HEK293 (cell line): ENCODE data around the gene CEBPG.
A peak's percentile ranks its signal among the peaks of the same experiment; 100 is the strongest.

Source experiments
- ELK4 ChIP-seq: IDR thresholded peaks from 2 replicates; pipeline ENCODE4 v1.6.1; 2011; ENCODE audit warnings: mild to moderate bottlenecking, low read depth, low read length, borderline replicate concordance
- IKZF3 ChIP-seq: fragments of 450-650 bp; IDR thresholded peaks from 2 replicates; pipeline ENCODE4 v1.5.0; 2018; ENCODE audit warnings: missing biosample characterization, mild to moderate bottlenecking, missing genetic modification characterization, moderate library complexity
- KLF7 ChIP-seq: fragments of 450-650 bp; formaldehyde crosslinking; IDR thresholded peaks from 2 replicates; pipeline ENCODE4 v1.5.1; 2016; ENCODE audit warnings: missing biosample characterization, missing genetic modification characterization, borderline replicate concordance
- PRDM2 ChIP-seq: fragments of 450-650 bp; formaldehyde crosslinking; IDR thresholded peaks from 2 replicates; pipeline ENCODE4 v1.5.1; 2016; ENCODE audit warnings: missing biosample characterization, missing genetic modification characterization, borderline replicate concordance
- SETDB1 ChIP-seq: IDR thresholded peaks from one replicate; pipeline ENCODE4 v1.6.1; 2017; ENCODE audit warnings: mild to moderate bottlenecking, low read length, moderate library complexity, mixed read lengths; ENCODE audit not compliant: insufficient read length
- SP3 ChIP-seq: fragments of 450-650 bp; formaldehyde crosslinking; IDR thresholded peaks from 2 replicates; pipeline ENCODE4 v1.5.1; 2016; ENCODE audit warnings: missing biosample characterization, missing genetic modification characterization
- ZNF112 ChIP-seq: fragments of 450-650 bp; formaldehyde crosslinking; IDR thresholded peaks from 2 replicates; pipeline ENCODE4 v1.5.0; 2017; ENCODE audit warnings: missing biosample characterization, missing genetic modification characterization
- ZNF155 ChIP-seq: fragments of 450-650 bp; formaldehyde crosslinking; IDR thresholded peaks from 2 replicates; pipeline ENCODE4 v1.5.1; 2016; ENCODE audit warnings: missing biosample characterization, missing genetic modification characterization
- ZNF174 ChIP-seq: fragments of 450-650 bp; formaldehyde crosslinking; IDR thresholded peaks from 2 replicates; pipeline ENCODE4 v1.5.0; 2017; ENCODE audit warnings: missing biosample characterization, mild to moderate bottlenecking, missing genetic modification characterization
- ZNF19 ChIP-seq: fragments of 450-650 bp; formaldehyde crosslinking; IDR thresholded peaks from 2 replicates; pipeline ENCODE4; 2016; ENCODE audit warnings: missing biosample characterization, missing genetic modification characterization, low read depth
- ZNF248 ChIP-seq: fragments of 450-650 bp; formaldehyde crosslinking; IDR thresholded peaks from 2 replicates; pipeline ENCODE4 v1.5.1; 2017; ENCODE audit warnings: missing biosample characterization, missing genetic modification characterization
- ZNF274 ChIP-seq, 2 experiments: fragments of 200-500 bp in 1 of 2; fragments of 450-650 bp in 1 of 2; sonication (Bioruptor generic) in 1 of 2; formaldehyde crosslinking in 1 of 2; IDR thresholded peaks; 2 replicates each; pipeline versions ENCODE4 v1.5.1 to v1.6.1; 2014 to 2016; ENCODE audit warnings: borderline replicate concordance in 1 of 2, inconsistent platforms in 1 of 2, low read length in 1 of 2, missing biosample characterization in 1 of 2, missing genetic modification characterization in 1 of 2
- ZNF302 ChIP-seq: fragments of 450-650 bp; formaldehyde crosslinking; IDR thresholded peaks from 2 replicates; pipeline ENCODE4 v1.5.1; 2016; ENCODE audit warnings: missing biosample characterization, missing genetic modification characterization, low read depth
- ZNF473 ChIP-seq: fragments of 450-650 bp; formaldehyde crosslinking; IDR thresholded peaks from 2 replicates; pipeline ENCODE4 v1.5.1; 2017; ENCODE audit warnings: missing biosample characterization, missing genetic modification characterization
- ZNF501 ChIP-seq: fragments of 450-650 bp; formaldehyde crosslinking; IDR thresholded peaks from 2 replicates; pipeline ENCODE4 v1.5.1; 2016; ENCODE audit warnings: missing biosample characterization, missing genetic modification characterization
- ZNF521 ChIP-seq: fragments of 450-650 bp; formaldehyde crosslinking; IDR thresholded peaks from 2 replicates; pipeline ENCODE4 v1.5.1; 2017; ENCODE audit warnings: missing biosample characterization, mild to moderate bottlenecking, missing genetic modification characterization
- ZNF529 ChIP-seq: fragments of 450-650 bp; formaldehyde crosslinking; IDR thresholded peaks from 2 replicates; pipeline ENCODE4 v1.5.1; 2017; ENCODE audit warnings: missing genetic modification characterization, missing biosample characterization; ENCODE audit not compliant: insufficient replicate concordance
- ZNF544 ChIP-seq: fragments of 450-650 bp; formaldehyde crosslinking; IDR thresholded peaks from 2 replicates; pipeline ENCODE4 v1.5.0; 2017; ENCODE audit warnings: missing biosample characterization, missing genetic modification characterization
- ZNF560 ChIP-seq: fragments of 450-650 bp; formaldehyde crosslinking; IDR thresholded peaks from 2 replicates; pipeline ENCODE4 v1.5.1; 2017; ENCODE audit warnings: missing biosample characterization, missing genetic modification characterization, borderline replicate concordance
- ZNF624 ChIP-seq: fragments of 450-650 bp; formaldehyde crosslinking; IDR thresholded peaks from 2 replicates; pipeline ENCODE4 v1.5.1; 2017; ENCODE audit warnings: missing biosample characterization, missing genetic modification characterization
- ZNF664 ChIP-seq: fragments of 450-650 bp; formaldehyde crosslinking; IDR thresholded peaks from 2 replicates; pipeline ENCODE4 v1.5.1; 2016; ENCODE audit warnings: missing biosample characterization, missing genetic modification characterization
- ZNF785 ChIP-seq: fragments of 450-650 bp; formaldehyde crosslinking; IDR thresholded peaks from 2 replicates; pipeline ENCODE4 v1.5.1; 2016; ENCODE audit warnings: missing biosample characterization, missing genetic modification characterization
- ZSCAN30 ChIP-seq: fragments of 450-650 bp; IDR thresholded peaks from 2 replicates; pipeline ENCODE4 v1.5.1; 2018; ENCODE audit warnings: missing biosample characterization, mild to moderate bottlenecking, missing genetic modification characterization, moderate library complexity
- ZSCAN5A ChIP-seq: fragments of 450-650 bp; formaldehyde crosslinking; IDR thresholded peaks from 2 replicates; pipeline ENCODE4 v1.5.1; 2016; ENCODE audit warnings: missing biosample characterization, missing genetic modification characterization
- TF ChIP-seq, protein P1 (sequence below): fragments of 450-650 bp; formaldehyde crosslinking; IDR thresholded peaks from 2 replicates; pipeline ENCODE4 v1.5.1; 2016; ENCODE audit warnings: missing biosample characterization, missing genetic modification characterization
- TF ChIP-seq, protein P2 (sequence below): fragments of 450-650 bp; formaldehyde crosslinking; IDR thresholded peaks from 2 replicates; pipeline ENCODE4 v1.5.1; 2016; ENCODE audit warnings: missing biosample characterization, missing genetic modification characterization, borderline replicate concordance
- TF ChIP-seq, protein P3 (sequence below): fragments of 450-650 bp; formaldehyde crosslinking; IDR thresholded peaks from 2 replicates; pipeline ENCODE4 v1.5.1; 2017; ENCODE audit warnings: missing biosample characterization, missing genetic modification characterization

The CEBPG gene

DNA sequence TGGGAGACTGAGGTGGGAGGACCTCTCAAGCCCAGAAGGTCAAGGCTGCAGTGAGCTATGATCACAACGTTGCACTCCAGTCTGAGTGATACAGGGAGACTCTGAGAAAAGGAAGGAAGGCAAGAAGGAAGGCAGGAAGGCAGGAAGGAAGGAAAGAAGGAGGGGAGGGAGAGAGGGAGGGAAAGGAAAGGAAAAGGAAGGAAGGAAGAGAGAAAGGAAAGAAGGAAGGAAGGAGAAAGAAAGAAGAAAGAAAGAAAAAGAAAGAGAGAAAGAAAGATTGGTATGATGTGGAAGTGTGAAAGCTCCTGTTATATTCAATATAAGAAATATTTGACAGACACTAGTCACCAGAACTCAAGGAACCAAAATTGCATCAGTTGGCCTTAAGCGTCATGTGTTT lies 32.5 kb upstream of the CEBPG start (continued):
- no peak for TF ChIP-seq PRDM2 (tag by site-specific recombination)
- no peak for TF ChIP-seq ZNF624 (tag by site-specific recombination)
- no peak for TF ChIP-seq ZNF501
- TF ChIP-seq ZNF174 (tag by site-specific recombination) = no peak
- TF ChIP-seq, protein P1, sequence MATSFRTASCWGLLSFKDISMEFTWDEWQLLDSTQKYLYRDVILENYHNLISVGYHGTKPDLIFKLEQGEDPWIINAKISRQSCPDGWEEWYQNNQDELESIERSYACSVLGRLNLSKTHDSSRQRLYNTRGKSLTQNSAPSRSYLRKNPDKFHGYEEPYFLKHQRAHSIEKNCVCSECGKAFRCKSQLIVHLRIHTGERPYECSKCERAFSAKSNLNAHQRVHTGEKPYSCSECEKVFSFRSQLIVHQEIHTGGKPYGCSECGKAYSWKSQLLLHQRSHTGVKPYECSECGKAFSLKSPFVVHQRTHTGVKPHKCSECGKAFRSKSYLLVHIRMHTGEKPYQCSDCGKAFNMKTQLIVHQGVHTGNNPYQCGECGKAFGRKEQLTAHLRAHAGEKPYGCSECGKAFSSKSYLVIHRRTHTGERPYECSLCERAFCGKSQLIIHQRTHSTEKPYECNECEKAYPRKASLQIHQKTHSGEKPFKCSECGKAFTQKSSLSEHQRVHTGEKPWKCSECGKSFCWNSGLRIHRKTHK (tag by site-specific recombination) = no peak
- TF ChIP-seq ZSCAN30 (tag by site-specific recombination) = no peak
- TF ChIP-seq ZNF473 (tag by site-specific recombination) = 0 out of 2 replicates have a peak, but pooled peaks have one; percentile 29
- no peak for TF ChIP-seq SP3 (tag by site-specific recombination)
- no peak for TF ChIP-seq ZNF248 (tag by site-specific recombination)
- TF ChIP-seq, protein P2, sequence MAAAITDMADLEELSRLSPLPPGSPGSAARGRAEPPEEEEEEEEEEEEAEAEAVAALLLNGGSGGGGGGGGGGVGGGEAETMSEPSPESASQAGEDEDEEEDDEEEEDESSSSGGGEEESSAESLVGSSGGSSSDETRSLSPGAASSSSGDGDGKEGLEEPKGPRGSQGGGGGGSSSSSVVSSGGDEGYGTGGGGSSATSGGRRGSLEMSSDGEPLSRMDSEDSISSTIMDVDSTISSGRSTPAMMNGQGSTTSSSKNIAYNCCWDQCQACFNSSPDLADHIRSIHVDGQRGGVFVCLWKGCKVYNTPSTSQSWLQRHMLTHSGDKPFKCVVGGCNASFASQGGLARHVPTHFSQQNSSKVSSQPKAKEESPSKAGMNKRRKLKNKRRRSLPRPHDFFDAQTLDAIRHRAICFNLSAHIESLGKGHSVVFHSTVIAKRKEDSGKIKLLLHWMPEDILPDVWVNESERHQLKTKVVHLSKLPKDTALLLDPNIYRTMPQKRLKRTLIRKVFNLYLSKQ (tag by site-specific recombination) = no peak
- no peak for TF ChIP-seq ZNF521 (tag by site-specific recombination)
- TF ChIP-seq ZNF560 = no peak
- no peak for TF ChIP-seq ELK4
- TF ChIP-seq ZNF155 (tag by site-specific recombination) = 0 out of 2 replicates have a peak, but pooled peaks have one; percentile 34
- no peak for TF ChIP-seq ZNF529
- TF ChIP-seq, protein P3, sequence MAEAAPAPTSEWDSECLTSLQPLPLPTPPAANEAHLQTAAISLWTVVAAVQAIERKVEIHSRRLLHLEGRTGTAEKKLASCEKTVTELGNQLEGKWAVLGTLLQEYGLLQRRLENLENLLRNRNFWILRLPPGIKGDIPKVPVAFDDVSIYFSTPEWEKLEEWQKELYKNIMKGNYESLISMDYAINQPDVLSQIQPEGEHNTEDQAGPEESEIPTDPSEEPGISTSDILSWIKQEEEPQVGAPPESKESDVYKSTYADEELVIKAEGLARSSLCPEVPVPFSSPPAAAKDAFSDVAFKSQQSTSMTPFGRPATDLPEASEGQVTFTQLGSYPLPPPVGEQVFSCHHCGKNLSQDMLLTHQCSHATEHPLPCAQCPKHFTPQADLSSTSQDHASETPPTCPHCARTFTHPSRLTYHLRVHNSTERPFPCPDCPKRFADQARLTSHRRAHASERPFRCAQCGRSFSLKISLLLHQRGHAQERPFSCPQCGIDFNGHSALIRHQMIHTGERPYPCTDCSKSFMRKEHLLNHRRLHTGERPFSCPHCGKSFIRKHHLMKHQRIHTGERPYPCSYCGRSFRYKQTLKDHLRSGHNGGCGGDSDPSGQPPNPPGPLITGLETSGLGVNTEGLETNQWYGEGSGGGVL (tag by site-specific recombination) = no peak
- no peak for TF ChIP-seq IKZF3 (tag by site-specific recombination)
- TF ChIP-seq ZNF664 (tag by site-specific recombination) = no peak
- TF ChIP-seq ZNF19 (tag by site-specific recombination) = no peak
- no peak for TF ChIP-seq ZNF274 (IDR thresholded peaks at IDR 0.05; ENCODE audit: low read length)
- no peak for TF ChIP-seq ZNF274 (tag by site-specific recombination; IDR thresholded peaks at IDR 0.05; ENCODE audit: borderline replicate concordance)
- no peak for TF ChIP-seq ZSCAN5A (tag by site-specific recombination)
- 0 out of 2 replicates have a peak, but pooled peaks have one; percentile 14 for TF ChIP-seq ZNF785 (tag by site-specific recombination)
- no peak for TF ChIP-seq ZNF302 (tag by site-specific recombination)
- TF ChIP-seq KLF7 (tag by site-specific recombination) = no peak
- TF ChIP-seq SETDB1 = no peak
- TF ChIP-seq ZNF544 = peak; percentile 64; the same call in 1 of the 2 replicates
- TF ChIP-seq ZNF112 (tag by site-specific recombination) = no peak
